GM10266 (cell line): Measurements from ENCODE around the gene TCN2.

Source experiments
- DNase-seq: peaks from one replicate; pipeline ENCODE4 v3.0.0; 2012; ENCODE audit errors: extremely low spot score
- CTCF ChIP-seq: IDR thresholded peaks from 2 replicates; pipeline ENCODE4 v1.5.1; 2012; ENCODE audit warnings: mild to moderate bottlenecking, low read depth; ENCODE audit not compliant: control insufficient read depth, insufficient read depth; ENCODE audit errors: missing control alignments

Gene TCN2

DNA sequence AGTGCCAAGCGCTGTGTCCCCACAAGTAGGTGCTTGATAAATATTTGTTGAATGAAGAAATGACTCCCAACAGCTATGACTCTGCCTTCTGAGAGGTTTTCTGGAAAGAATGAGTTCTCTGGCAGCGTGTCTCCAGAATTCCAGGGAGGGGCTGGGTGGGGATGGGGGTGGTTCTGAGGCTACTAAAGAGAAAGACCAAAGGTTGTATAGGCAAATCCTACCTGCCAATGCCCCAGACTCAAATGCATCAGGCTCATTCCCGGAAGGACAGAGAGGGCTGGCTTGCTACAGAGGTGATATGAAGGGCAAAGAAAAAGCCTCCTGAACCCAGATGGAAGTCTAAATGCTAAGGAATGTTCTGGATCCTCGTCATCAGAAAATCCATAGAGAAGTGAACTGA is 58.8 kb downstream of the TCN2 start:
- no peak for DNase-seq
- TF ChIP-seq CTCF: no peak

GRCh38 chr22:30667107-30667493 is 60.1 kb downstream of the TCN2 start:
- TF ChIP-seq CTCF: no peak
- DNase-seq: no peak

DNA sequence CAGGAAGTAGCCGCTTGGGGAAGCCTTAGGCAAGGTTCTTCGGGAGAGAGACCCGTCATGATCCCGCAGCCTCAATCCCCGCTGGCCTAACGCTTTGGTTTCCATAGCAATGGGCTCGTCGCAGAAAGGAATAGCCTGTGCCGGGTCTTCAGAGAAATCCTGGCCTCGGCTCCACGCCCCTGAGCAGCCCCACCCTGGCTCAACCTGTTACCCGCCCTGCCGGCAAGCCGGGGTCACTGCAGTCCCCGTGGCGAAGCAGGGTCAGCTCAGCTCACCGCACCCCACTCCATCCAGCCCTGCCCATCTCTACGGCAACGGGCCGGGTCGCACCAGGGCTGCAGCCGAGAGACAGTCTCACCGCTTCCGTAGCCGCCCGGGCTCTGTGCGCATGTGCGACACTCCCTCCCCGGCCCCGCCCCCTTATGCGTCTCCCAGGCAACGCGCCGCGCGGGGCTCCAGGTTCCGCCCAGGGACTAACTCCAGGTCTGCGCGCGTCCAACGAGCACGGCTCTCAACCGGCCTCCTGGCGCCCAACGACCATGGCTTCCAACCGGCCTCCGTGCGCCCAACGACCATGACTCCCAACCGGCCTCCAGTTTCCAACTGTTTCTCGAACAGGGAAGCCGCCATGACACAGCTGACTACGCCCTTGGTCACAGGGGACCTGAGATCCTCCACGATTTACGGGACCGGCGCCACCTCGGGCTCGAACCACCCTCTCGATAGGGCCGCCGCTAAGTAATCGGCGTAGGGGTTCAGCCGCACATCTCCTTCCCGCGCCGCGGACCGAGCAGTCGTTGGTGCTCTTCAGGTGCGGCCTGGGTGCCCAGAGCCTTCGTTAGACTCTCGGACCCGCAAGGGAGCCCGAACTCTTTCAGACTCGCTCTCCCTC is 60.8 kb downstream of the TCN2 start, which contains the start of gene DUSP18:
Gene DUSP18 (minus strand): TSS at position 382 of the 892 bp plus-strand sequence. CDS start 3,872 bp downstream, outside the sequence.
- peak; percentile 96 for DNase-seq
- no peak for TF ChIP-seq CTCF

DNA sequence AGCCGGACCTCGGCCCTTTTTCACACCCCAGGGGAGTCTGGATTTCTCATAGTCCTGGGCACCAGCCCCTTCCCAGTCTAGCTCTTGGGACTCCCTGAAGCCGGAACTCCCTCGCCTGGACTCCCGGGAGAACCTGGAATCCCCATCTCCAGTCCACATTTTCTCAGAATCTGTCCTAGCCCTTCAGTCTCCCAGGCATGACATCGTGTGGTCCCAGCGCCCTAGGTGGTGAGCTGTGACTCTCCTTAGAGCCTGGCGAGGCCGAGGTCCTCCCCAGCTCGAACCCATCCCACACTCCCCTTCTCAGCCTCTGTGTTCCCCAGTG is 61.4 kb downstream of the TCN2 start:
- DNase-seq: no peak
- no peak for TF ChIP-seq CTCF

GRCh38 chr22:30671071-30671470 is 64.1 kb downstream of the TCN2 start:
- no peak for TF ChIP-seq CTCF

DNA sequence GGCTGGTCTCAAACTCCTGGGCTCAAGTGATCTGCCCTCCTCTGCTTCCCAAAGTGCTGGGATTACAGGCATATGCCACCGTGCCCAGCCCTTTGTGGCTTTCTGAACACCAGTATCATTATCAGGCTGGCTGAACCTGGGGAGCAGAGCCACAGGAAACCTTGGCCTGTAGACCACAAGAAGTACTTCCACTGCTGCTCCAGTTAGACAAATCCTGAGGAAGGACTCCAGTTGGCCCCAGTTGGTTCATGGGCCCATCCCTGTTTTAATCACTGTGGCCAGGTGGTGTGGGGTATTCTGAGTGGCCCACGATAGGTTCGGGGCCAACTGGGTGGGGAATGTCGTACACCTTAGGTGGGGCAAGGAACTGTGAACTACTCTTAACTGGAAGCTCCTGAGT is 66.2 kb downstream of the TCN2 start:
- no peak for DNase-seq
- no peak for TF ChIP-seq CTCF

More at GRCh38 chr22:30671071-30671470, 64.1 kb downstream of the TCN2 start:
- DNase-seq: no peak

- no peak for DNase-seq
- no peak for TF ChIP-seq CTCF
These were observed 67.5 kb downstream of the TCN2 start for GRCh38 chr22:30674482-30674881.
